DMS 273 (cell line): ENCODE measurements around the gene ZNF550.
A peak's percentile ranks its signal among the peaks of the same experiment; 100 is the strongest.

Source experiments
- DNase-seq: peaks from one replicate; lab custom pipeline; 2025; ENCODE audit not compliant: unreplicated experiment; lab: John Stamatoyannopoulos, UW

ZNF550 gene

DNA sequence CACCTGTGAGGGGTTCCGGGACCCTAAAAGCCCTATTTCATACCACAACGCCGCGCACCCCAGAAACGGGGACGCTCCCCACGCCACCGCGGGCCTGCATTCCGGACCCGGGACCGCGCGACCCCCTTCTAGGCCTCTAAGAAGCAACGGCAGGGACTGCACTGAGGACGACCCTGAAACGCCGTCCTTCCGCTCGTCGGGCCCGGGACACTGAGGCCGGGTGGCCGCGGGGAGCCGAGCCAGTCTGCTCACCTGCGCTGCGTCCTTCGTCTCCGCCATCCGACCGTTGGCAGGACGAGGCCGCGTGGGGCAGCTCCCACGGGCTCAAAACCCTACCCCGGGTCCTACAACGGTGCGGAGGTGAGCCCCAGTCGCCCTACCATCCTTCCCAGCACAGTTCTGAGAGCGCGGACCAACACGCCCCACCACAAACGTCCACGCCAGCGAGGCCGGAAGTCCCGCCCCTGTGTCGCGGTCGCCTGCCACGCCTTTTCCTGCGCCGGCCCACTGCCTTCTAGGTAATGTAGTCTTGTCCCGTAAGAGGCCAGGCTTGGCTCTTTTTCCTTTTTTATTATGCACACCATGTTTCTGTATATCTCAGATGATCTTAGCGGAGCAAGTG lies at the start of gene ZNF550:
Gene ZNF550, minus strand, starts transcription at position 460 of the 622 bp plus-strand sequence. Its CDS starts 181 bp downstream, at position 279.
- DNase-seq, result peak; percentile 92

DNA sequence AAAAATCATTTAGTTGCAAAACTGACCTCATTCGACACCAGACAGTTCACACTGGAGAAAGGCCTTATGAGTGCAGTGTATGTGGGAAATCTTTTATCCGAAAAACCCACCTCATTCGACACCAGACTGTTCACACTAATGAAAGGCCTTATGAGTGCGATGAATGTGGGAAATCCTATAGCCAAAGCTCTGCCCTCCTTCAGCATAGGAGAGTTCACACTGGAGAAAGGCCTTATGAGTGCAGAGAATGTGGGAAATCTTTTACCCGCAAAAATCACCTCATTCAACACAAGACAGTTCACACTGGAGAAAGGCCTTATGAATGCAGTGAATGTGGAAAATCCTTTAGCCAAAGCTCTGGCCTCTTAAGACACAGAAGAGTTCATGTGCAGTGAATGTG lies 47.3 kb upstream of the ZNF550 start:
- DNase-seq, result no peak

DNA sequence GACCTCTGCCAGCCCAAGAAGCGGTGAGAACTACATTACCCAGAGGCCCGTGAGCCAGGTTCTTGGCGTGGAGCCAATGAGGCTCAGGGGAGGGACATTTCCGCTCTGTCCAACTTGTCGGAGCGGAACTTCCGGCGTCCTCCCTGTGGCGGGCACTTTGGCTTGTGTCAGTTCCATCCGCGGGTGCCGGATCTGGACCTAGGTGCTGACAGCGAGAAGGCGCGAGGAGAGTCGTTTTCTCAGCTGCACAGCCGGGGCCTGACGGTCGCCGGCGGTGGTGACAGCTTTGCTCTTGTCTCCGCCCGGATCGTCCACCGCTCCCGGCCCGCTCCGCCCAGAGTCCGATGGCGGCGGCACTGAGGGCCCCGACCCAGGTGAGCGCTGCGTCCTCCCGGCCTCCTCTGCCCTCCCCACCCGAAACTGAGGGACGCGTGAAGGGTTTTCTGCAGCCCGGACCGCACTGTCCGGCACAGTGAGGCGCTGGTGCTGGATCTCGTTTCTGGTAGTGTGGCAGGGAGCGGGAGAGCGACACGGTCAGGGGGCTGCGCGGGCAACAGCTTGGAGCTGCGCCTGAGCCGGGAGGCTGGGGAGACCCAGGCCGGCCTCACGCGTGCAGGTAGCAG lies 40.2 kb upstream of the ZNF550 start, which contains the start of gene ZNF530:
Gene ZNF530, plus strand, starts transcription at position 125 of the 623 bp plus-strand sequence. CDS start 4,461 bp downstream, outside the sequence.
- peak; percentile 98 for DNase-seq

DNA sequence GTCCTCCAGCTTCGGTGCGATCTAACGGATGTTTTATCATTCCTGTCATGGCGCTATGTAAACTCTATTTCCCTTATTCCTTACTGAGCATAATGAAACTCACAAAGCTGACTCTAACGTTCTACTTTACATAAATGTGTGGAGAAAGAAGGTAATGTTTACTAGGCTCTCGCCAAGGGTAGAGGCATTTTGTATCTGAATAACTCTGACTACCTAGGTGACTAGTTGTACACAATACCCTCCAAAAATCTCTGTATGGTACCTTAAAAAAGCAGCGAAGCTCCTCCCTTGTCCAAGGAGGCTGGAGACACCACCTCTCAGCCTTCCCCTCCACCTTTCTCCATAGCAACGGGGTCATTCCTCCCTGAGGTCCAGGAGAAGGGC lies 39.7 kb upstream of the ZNF550 start:
- DNase-seq, result no peak

DNA sequence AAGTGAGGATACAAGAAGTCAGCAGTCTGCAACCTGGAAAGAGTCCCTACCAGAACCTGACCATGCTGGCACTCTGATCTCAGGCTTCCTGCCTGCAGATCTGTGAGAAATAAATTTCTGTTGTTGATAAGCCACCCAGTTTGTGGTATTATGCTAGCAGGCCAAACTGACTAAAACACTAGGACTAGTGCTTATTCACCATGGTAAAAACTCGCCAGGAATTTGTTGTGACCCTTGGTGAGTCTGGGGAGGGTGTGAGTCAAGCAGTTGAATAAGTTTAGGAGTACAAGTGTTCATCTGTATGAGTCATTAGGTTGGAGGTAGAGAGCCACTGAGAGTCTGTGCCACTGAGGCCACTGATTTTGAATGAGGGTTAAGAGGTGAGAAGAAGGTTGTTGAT lies 27.9 kb upstream of the ZNF550 start:
- no peak for DNase-seq

DNA sequence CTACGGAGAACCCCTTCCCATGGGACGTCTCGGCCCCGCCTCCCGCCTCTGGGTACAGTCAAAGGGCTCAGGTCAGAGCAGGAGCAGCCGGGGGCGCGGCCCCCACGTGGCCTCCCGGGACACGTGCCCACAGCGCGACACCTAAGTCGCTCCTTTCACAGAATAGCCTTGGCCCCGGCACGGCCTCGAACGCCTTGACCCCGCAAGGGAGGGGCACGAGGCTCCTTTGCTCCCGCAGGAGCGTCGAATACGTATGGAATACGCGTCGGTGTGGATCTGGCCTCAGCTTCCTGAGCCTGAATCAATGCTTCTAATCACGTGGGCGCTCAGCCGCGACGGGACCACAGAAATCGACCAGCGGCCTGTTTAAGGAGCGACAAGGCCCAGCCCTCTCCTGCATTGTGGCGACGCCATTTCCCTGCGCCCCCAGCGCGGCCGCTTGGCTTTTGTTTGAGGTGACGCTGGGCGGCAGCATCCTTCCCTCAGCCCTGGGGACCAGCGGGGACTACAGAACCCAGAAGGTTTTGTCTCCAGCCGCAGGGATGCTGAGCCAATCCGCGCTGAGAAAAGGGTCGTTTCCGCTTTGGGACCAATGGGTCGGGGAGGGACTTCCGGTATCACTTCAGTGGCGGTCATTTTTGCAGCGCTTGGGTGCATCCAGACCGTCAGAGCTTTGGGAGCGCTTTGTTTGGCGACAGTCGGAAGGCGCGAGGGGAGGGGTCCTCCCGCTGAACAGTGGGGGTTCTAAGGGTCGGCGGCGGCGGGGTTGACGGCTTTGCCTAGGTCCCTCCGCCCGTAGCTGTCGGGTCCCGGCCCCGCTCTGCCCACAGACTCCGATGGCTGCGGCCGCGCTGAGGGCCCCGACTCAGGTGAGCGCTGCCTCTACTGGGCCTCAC lies 24.1 kb upstream of the ZNF550 start, which contains the start of gene ZIK1:
Gene ZIK1, plus strand, starts transcription at position 625 of the 896 bp plus-strand sequence. Its CDS starts 212 bp downstream, at position 837.
- peak; percentile 96 for DNase-seq

DNA sequence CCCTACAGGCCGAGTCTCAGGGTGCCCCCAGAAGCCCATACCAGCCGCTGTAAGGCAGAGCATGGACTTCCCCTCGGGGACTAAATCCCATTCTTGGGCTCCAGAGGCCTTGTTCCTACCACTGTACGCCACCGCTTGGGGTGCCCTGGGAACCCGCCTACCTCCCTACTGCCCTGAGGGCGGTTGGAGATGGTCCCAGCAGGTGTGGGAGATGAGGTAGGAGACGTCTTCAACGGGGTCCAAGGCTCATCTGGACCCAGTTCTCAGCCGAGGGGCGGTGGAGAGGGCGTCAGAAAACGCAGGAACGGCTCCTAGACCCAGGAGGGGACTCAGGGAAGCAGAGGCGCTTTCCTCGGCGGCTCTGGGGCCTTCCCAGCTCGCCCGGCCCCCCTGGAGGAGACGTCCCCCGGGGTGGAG lies 23.4 kb upstream of the ZNF550 start:
- DNase-seq, result no peak

DNA sequence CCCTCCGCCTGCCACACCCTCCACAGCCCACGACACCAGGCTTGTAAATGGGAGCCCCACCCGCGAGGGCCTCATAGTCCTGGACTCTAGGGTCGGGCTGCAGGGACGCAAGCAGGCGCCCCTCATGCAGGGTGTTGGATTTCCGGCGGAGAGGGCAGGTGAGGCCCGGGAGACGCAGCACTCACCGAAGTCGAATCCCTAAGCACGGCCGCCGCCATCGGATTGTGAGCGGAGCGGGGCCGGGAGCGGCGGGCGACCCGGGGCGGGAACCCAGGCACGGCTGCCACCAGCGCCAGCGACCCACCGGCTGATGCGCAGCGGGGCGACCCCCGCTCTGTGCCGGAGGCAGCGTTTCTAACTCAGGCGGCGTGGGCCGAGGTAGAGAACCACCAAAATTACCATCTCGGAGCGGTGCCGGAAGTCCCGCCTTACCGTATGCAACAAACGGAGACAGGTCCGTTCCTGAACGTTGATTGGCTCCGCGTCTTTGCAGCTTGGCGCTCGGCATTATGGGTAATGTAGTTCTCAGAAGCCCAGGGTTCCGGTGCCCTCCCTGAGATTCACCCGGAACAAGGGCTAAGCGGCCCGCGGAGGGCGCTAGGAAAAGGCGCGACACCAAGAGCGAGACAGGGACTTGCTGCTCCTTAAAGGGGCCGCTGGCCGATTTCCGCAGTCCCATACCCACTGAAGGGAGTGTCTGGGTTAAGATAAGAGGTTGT lies 19.0 kb upstream of the ZNF550 start, which contains the start of gene ZNF416:
Gene ZNF416, minus strand, starts transcription at position 425 of the 719 bp plus-strand sequence. Its CDS starts 207 bp downstream, at position 218.
- DNase-seq, result peak; percentile 99

DNA sequence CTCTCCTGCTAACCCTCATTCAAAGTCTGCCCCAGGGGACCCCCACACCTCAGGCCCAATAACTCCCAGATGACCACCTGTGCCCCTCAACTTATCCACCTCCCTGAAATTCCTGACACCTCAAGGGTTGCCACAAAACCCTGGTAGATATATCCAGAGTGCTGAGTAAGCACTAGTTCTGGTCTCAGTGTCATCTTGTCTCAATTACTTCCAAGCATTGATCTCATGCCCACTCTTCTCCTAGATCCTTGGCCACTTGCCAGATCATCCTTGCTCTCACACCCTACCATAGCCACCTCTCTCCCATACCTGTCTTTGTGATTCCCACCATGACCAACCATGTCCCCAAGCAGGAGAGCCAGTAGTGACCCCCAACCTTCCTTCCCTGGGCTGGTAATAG lies 17.0 kb upstream of the ZNF550 start:
- no peak for DNase-seq

DNA sequence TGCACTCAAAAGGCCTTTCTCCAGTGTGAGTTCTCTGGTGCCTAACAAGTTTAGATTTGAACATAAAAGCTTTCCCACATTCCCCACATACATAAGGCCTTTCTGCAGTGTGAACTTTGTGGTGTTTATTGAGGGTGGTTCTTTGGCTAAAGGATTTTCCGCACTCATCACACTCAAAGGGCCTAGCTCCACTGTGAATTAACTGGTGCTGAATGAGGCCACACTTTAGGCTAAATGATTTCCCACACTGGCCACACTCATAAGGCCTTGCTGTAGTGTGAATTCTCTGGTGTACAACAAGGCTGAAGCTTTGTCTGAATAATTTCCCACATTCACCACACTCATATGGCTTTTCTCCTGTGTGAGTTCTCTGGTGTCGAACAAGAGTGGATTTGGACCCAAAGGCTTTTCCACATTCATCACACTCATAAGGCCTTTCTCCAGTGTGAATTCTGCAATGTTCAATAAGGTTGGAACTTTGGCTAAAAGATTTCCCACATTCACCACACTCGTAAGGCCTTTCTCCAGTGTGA lies 12.8 kb upstream of the ZNF550 start:
- DNase-seq, result no peak

DNA sequence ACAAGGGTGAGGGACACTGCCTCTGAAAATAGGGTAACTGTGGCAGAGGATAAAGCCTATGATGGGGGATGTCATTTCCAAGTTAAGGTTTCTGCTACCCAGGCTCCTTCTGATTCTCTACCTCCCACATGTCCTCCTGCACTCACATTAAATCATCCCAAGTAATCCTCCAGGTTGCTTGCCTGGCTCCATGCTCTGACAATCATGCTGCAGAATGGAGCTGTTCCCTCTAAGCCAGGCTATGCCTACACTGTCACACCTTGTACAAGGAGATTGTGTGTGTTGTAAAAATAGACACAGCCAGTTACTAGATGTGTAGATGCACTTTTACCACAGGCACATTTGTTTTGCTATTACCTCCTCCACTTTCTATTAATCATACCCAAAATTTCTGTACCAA lies 11.0 kb upstream of the ZNF550 start:
- no peak for DNase-seq

DNA sequence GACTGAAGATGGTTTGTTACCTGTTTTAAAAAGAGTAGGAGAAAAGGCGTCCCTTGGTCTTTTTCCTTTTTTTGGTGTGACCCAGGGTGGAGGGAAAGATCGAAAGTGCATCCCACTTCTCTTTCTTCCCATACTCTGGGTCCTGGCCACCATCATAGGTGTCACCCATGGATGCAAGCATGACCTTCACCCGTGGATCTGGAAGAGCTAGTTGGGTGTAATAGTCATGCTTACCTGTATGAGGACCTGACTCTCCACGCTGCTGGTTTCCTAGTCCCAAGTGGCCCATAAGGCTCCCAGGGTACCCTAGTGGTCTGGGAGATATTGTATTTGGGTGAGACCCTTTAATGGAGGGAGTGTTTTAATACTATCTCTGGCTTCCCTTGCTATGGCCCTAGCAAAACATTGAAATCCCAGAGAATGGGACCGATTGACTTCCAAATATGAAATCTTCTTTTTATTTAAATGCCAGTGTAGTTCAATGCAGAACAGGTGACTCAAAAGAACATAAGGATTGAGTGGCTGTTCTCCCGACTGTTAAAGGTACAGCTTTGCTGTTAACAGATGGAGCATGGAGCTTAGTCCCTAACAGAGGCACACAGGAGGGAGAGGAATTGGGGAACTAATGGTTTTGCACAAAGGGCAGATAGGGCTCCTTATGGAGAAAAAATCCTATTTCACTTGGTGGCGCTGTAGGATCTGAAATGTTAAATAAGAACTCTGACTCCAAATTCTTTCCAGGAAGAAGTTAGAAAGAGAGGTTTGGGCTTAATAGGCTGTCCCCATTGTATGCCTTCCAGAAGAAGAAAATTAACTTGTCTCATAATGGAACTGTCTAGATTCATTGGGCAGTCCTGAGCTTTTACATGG lies 7.0 kb upstream of the ZNF550 start:
- DNase-seq, result peak; percentile 63

DNA sequence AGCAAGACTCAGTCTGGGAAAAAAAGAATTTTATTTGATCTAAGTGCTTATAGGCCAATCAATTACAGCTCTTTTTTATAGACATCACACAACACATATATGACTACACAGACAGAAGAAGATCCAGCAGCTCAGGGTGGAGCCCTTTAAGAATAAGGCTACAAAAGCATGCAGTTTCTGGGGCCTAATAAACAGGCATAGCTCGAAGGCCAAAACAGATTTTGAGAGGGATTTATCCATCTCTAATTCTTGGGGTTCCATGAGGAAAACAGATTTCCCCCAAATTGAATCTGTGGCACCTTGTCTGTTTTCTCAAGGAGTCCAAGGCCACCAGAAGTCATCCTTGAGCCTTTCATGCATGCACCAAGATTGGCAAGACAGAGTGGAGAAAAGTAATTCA lies 3.9 kb upstream of the ZNF550 start:
- no peak for DNase-seq

DNA sequence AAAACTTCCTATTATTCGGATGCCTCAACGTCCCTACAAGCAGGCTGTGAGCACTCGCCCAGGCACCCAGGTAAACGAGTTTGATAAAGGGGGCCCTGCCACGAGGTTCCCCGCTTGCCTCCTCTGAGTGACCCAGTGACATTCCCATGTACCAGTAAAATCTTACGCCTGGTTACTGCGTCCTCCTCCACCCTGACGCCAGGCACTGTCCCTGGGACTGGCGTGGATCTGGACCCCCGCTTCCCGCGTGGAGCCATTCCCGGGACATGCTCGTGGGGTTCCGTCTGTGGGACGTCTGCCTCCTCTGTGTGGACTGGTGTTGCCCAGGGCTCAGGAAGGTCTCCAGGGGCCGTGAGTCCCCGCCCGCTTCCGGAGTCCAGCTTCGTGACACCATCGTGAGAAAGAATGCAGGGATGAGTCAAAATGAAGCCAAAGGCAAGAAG lies 407 bp upstream of the ZNF550 start:
- DNase-seq, result no peak

DNA sequence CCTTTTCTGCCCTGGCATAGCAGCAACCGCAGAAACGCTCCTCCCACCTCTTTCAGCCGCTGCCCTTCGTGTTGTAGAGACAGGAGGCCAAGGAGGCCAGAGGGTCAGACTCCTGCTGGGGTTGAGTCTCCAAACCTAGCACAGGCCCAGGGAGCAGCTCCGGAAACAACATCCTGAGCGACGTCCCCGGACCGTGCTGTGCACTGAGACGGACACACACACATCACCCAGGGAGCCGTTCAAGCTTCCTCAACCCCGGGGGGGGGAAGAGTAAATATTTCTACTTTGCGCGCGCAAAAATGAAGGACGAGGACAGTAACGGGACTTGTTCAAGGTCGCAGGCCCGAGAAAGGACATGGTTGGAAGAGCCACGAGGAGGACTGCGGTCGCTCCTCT lies 657 bp downstream of the ZNF550 start:
- DNase-seq, result peak; percentile 49

DNA sequence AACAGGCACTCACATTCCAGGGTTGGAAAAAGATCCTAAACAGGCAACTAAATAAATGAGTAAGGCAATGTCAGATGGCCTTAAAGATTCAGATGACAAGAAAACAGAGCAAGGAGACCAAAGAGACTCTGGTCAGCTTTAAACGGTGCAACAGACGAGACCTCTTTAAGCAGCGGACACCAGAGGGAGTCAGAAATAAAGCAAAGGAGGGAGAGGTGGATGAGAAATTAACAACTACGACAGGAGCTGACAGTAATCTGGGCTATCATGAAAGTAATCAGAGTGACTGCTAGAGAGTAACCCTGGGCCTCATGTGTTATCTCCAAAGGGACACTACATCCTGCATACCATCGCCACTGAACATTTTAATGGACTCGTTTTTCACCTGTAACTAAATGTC lies 1.1 kb downstream of the ZNF550 start:
- peak; percentile 26 for DNase-seq

DNA sequence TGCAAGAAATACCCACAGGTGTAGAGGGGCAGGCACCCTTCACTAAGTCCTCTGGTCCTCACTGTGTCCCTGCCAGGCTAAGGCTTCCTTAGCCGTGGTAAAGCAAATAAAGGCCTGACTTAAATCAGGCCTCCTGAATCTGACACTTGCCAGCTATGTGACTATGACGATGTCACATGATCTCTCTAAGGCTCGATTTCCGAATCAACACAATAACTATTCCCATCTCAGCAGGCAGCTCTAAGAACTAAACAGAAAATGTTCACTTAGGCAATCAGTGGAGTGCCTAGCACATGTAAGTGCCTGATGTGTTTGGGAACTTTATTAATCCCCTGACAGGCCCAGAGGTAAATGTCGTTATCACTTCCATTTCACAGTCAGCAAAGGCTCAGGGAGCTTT lies 2.0 kb downstream of the ZNF550 start:
- DNase-seq, result no peak

DNA sequence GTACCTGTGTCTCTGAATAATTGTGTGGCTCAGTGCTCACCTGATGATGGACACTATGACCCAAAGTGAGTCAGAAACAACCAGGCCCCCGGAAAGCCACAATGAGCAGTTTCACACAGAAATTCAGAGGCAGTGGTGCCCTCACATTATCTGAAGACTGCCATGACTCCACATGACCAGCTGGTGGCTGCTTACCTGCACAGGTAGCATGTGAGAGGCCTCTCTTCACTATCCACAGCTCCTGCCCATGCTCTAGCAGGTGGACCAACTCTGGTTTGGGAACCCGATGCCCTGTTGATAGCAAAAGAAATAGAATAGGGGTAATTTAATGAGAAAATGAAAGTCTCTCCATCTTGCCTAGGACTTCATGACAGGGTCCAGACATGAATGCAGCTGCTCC lies 7.2 kb downstream of the ZNF550 start:
- no peak for DNase-seq

DNA sequence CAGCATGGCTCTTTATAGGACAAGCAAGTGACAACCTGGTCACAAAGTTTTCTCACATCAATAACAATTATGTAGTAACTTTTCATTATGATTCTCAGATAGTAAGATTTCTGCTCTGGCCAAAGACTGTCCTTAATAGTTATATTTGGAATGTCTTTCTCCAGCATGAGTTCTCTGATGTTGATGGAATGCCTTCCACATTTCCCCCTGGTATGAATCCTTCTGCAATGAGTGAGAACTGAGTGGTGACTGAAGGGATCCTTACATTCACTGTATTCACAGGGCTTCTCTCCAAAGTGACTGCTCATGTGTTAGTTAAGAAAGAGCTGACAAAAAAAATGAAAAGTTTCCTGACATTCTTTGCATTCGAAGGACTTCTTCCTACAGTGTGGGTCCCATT lies 13.2 kb downstream of the ZNF550 start:
- no peak for DNase-seq
